ENCODE data around the gene C3orf49. TPM values are rescaled to one million over a fixed set of nuclear protein-coding genes. Genes with fewer than 3 reads are reported as not detected.

The C3orf49 gene
- total RNA-seq, 2 experiments from 2014 or later, result not detected

GRCh38 chr3:63841704-63842103 is 22.6 kb downstream of the C3orf49 start:
- H3K4me3 ChIP-seq (ENCODE audit: low read depth, low read length, poor library complexity, severe bottlenecking), result no peak overlapping the region
- TF ChIP-seq EZH2phosphoT487 (IDR thresholded peaks at IDR 0.05; ENCODE audit: borderline replicate concordance, low read depth, low read length), result no peak
- TF ChIP-seq CTCF (conservative IDR thresholded peaks at IDR 0.05; ENCODE audit: low read length), result no peak
- DNase-seq (ENCODE audit: low spot score), result no peak
- no peaks in the 10 kb centered on the region for H3K9me3 ChIP-seq (ENCODE audit: low read length)
- BruUV-seq (replicated peaks), result no TSS peak
- peaks cover 19% of the 10 kb centered on the region; the same call in 1 of the 2 replicates for H3K79me2 ChIP-seq (ENCODE audit: insufficient read depth, low read depth, low read length)
- intact Hi-C loops (cut with micrococcal nuclease; ENCODE audit: unreplicated experiment), result no loop called here
- 0 out of 2 replicates have a peak, but pooled peaks cover 5% of the 10 kb centered on the region for H4K20me1 ChIP-seq (ENCODE audit: insufficient read depth, low read length)
- H3K9me2 ChIP-seq (ENCODE audit: insufficient read depth, low read length), result no peaks in the 10 kb centered on the region
- H3K4me1 ChIP-seq (ENCODE audit: insufficient read depth, low read length, poor library complexity, severe bottlenecking), result no peaks in the 10 kb centered on the region
- ChIA-PET CTCF (ENCODE audit: unreplicated experiment) (no interaction called here), POLR2A (interaction anchor here (1.8 kb wide), 1 partner anchor 13 kb away, joined by 7 read pairs; no protein-coding TSS in a partner anchor)
- no peak overlapping the region for H3K27ac ChIP-seq (ENCODE audit: low read depth, low read length, poor library complexity, severe bottlenecking)
- H3K4me2 ChIP-seq (ENCODE audit: low read length), result no peak overlapping the region
- peaks cover 10% of the 10 kb centered on the region for H3K36me3 ChIP-seq (ENCODE audit: insufficient read depth, low read length)
- no peak overlapping the region for H2AFZ ChIP-seq (ENCODE audit: low read length)

GRCh38 chr3:63842127-63842526 is 23.0 kb downstream of the C3orf49 start:
- H2AFZ ChIP-seq (ENCODE audit: low read length), result no peak overlapping the region
- no peak overlapping the region for H3K27ac ChIP-seq (ENCODE audit: low read depth, low read length, poor library complexity, severe bottlenecking)
- TF ChIP-seq CTCF (conservative IDR thresholded peaks at IDR 0.05; ENCODE audit: low read length), result no peak
- no peak for TF ChIP-seq EZH2phosphoT487 (IDR thresholded peaks at IDR 0.05; ENCODE audit: borderline replicate concordance, low read depth, low read length)
- peaks cover 10% of the 10 kb centered on the region for H3K36me3 ChIP-seq (ENCODE audit: insufficient read depth, low read length)
- no peaks in the 10 kb centered on the region for H3K4me1 ChIP-seq (ENCODE audit: insufficient read depth, low read length, poor library complexity, severe bottlenecking)
- BruUV-seq (replicated peaks), result no TSS peak
- H4K20me1 ChIP-seq (ENCODE audit: insufficient read depth, low read length), result 0 out of 2 replicates have a peak, but pooled peaks cover 5% of the 10 kb centered on the region
- ChIA-PET POLR2A (interaction anchor here (1.8 kb wide), 1 partner anchor 13 kb away, joined by 7 read pairs; no protein-coding TSS in a partner anchor), CTCF (ENCODE audit: unreplicated experiment) (no interaction called here)
- intact Hi-C loops (cut with micrococcal nuclease; ENCODE audit: unreplicated experiment), result no loop called here
- no peak overlapping the region for H3K4me3 ChIP-seq (ENCODE audit: low read depth, low read length, poor library complexity, severe bottlenecking)
- no peak for DNase-seq (ENCODE audit: low spot score)
- no peak overlapping the region for H3K4me2 ChIP-seq (ENCODE audit: low read length)
- H3K9me3 ChIP-seq (ENCODE audit: low read length), result no peaks in the 10 kb centered on the region
- peaks cover 19% of the 10 kb centered on the region; the same call in 1 of the 2 replicates for H3K79me2 ChIP-seq (ENCODE audit: insufficient read depth, low read depth, low read length)
- H3K9me2 ChIP-seq (ENCODE audit: insufficient read depth, low read length), result no peaks in the 10 kb centered on the region

- no TSS peak for BruUV-seq (replicated peaks)
- TF ChIP-seq CTCF (conservative IDR thresholded peaks at IDR 0.05; ENCODE audit: low read length), result no peak
- TF ChIP-seq EZH2phosphoT487 (IDR thresholded peaks at IDR 0.05; ENCODE audit: borderline replicate concordance, low read depth, low read length), result no peak
- Histone ChIP-seq H3K4me1 (ENCODE audit: insufficient read depth, low read length, poor library complexity, severe bottlenecking) (no peaks in the 10 kb centered on the region), H4K20me1 (ENCODE audit: insufficient read depth, low read length) (peaks cover 3% of the 10 kb centered on the region; the same call in 1 of the 2 replicates), H3K9me3 (ENCODE audit: low read length) (no peaks in the 10 kb centered on the region), H3K36me3 (ENCODE audit: insufficient read depth, low read length) (no peaks in the 10 kb centered on the region; the same call in 1 of the 2 replicates), H3K4me2 (ENCODE audit: low read length) (no peak overlapping the region), H2AFZ (ENCODE audit: low read length) (no peak overlapping the region), H3K9me2 (ENCODE audit: insufficient read depth, low read length) (no peaks in the 10 kb centered on the region), H3K4me3 (ENCODE audit: low read depth, low read length, poor library complexity, severe bottlenecking) (no peak overlapping the region), H3K27ac (ENCODE audit: low read depth, low read length, poor library complexity, severe bottlenecking) (no peak overlapping the region), H3K79me2 (ENCODE audit: insufficient read depth, low read depth, low read length) (peaks cover 18% of the 10 kb centered on the region; the same call in 1 of the 2 replicates)
- ChIA-PET POLR2A (interaction anchor here (0.6 to 1.0 kb wide), 2 partner anchors 9 to 16 kb away, joined by 3 read pairs; no protein-coding TSS in a partner anchor), CTCF (ENCODE audit: unreplicated experiment) (no interaction called here)
- no peak for DNase-seq (ENCODE audit: low spot score)
- intact Hi-C loops (cut with micrococcal nuclease; ENCODE audit: unreplicated experiment), result no loop called here
These were observed 26.1 kb downstream of the C3orf49 start for GRCh38 chr3:63845215-63845614.
